D721Med (cell line): ENCODE data around the gene ITGA4.

Source experiments
- DNase-seq: peaks from one replicate; pipeline ENCODE4 v3.0.0; 2011; ENCODE audit warnings: low spot score; ENCODE audit not compliant: insufficient read length
- FAIRE-seq: peaks from 2 replicates; lab custom pipeline; 2011; peaks lifted over from hg19 to GRCh38; lab: Jason Lieb, UNC
- TF ChIP-seq, protein P1 (sequence below): IDR thresholded peaks from 2 replicates; pipeline ENCODE4 v1.5.1; 2012; ENCODE audit warnings: mild to moderate bottlenecking, control low read depth; ENCODE audit not compliant: insufficient read depth; ENCODE audit errors: missing control alignments

Gene ITGA4

DNA sequence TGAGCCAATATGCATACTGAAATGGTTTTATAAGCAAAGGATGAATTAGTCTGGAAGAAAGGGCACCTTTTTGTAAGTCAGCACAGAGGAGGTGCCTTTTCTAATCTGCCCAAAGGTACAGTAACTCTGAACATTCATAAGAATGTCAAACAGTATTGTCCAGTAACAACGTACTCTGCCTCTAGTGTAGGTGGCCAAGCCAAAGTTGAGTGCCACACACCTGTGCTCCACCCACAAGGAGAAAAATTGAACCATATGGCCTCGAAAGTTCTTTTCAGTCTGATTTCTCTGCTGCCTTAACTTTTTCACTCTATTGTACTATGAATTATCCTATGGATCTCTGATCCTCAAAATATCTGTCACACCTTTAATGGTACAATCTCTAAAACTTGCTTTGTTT, 112.9 kb downstream of the ITGA4 start:
- TF ChIP-seq, protein P1, sequence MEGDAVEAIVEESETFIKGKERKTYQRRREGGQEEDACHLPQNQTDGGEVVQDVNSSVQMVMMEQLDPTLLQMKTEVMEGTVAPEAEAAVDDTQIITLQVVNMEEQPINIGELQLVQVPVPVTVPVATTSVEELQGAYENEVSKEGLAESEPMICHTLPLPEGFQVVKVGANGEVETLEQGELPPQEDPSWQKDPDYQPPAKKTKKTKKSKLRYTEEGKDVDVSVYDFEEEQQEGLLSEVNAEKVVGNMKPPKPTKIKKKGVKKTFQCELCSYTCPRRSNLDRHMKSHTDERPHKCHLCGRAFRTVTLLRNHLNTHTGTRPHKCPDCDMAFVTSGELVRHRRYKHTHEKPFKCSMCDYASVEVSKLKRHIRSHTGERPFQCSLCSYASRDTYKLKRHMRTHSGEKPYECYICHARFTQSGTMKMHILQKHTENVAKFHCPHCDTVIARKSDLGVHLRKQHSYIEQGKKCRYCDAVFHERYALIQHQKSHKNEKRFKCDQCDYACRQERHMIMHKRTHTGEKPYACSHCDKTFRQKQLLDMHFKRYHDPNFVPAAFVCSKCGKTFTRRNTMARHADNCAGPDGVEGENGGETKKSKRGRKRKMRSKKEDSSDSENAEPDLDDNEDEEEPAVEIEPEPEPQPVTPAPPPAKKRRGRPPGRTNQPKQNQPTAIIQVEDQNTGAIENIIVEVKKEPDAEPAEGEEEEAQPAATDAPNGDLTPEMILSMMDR: no peak
- FAIRE-seq (no peak), DNase-seq (no peak)

- TF ChIP-seq, protein P1: peak; percentile 42
- DNase-seq (no peak), FAIRE-seq (no peak)
Measured at GRCh38 chr2:181570833-181571661, 113.9 kb downstream of the ITGA4 start.

- FAIRE-seq (peak; percentile 94), DNase-seq (no peak)
- TF ChIP-seq, protein P1: peak; percentile 77
Measured at GRCh38 chr2:181573140-181573736, 116.1 kb downstream of the ITGA4 start.

DNA sequence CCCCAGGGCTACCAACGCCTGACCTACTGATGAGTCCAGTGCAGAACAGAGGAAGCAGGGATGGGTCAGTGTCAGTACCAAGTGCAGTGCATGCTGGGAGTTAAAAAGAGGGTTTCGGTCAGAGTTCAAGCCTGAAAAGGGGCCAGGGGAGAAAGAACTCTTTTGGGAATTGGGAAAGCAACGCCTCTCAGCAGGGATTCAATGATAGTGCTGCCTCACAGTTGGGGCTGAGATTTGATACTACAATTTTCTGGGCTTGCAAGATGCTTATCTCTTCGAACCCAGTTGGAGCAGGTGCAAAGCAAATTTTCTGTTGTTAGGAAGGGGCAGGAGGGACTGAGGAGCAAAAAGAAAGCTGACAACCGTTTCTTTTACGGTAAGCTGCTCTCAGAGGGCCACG, 117.1 kb downstream of the ITGA4 start:
- TF ChIP-seq, protein P1: no peak
- DNase-seq (no peak), FAIRE-seq (no peak)

DNA sequence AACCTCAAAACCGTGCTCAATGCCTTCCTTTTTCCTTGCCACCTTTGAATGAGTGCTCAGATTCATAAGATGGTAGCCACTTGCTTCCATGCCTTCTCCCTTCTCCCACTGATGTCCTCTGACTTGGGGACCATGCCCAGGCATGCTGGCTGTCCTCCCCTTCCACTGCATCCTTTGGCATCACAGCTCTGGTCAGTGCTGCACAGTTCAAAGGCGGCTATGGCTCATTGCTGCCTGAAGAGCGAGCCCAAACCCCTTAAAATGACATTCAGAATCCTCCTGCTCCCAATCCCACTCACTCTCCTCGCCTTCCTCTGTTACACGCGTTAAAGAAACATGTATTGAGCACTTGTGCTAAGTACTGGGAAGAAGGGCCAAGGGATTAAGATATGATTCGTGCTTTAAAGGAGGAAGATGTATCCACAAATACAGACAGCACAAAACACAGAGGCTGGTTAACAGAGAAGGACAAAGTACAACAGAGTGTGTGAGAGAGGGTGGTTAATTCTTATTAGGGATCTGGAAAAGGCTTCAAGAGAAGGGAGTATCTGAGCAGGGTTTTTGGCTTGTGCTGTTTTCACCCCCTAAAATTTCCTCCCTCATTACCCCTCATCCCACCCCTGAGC, 118.0 kb downstream of the ITGA4 start:
- DNase-seq (no peak), FAIRE-seq (peak; percentile 60)
- TF ChIP-seq, protein P1: peak; percentile 58

- TF ChIP-seq, protein P1: no peak
- FAIRE-seq (no peak), DNase-seq (no peak)
Measured at GRCh38 chr2:181575650-181576025, 118.5 kb downstream of the ITGA4 start.
